GM19395 (cell line): ENCODE data around the gene OSBPL8.
A peak's percentile ranks its signal among the peaks of the same experiment; 100 is the strongest.
"Not testable (repeated sequence)": the region's sequence is repeated elsewhere in the genome, so short reads cannot be mapped to it uniquely, and the experiment has no call there.

Experiments
- ATAC-seq: cut with Tn5 transposase; IDR thresholded peaks from one replicate; pipeline ENCODE4 v1.9.1; 2021; ENCODE audit warnings: mild to moderate bottlenecking, moderate library complexity; ENCODE audit not compliant: unreplicated experiment

Gene OSBPL8

DNA sequence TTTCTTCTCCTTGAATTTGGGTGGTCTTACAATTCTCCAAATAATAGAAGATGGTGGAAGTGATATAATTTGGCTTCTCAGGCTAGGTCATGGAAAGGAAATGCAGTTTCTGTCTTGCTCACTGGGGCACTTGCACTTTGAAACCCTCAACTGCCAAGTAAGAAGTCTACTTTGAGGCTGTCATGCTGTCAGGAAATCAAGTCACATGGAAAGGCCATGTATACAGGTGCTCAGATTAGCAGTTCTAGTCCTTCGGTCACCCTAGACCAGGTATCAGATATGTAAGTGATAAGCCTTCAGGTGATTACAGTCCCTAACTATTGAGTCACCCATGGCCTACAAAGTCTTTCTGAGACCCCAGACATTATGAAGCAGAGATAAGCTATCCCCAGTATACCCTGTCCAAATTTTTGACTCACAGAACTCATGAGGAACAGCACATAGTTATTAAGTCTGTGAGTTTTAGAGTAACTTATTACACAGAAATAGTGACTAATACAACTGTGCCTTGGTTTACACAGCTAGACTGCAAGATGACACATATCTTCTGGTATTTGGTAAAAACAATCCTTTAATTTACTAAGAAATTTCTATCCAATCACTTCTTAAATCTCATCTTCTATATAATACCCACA lies 185.1 kb downstream of the OSBPL8 start:
- ATAC-seq = no peak

GRCh38 chr12:76368230-76368629 lies 191.3 kb downstream of the OSBPL8 start:
- ATAC-seq = no peak

GRCh38 chr12:76366163-76366562 lies 193.4 kb downstream of the OSBPL8 start:
- no peak for ATAC-seq

GRCh38 chr12:76364131-76364530 lies 195.4 kb downstream of the OSBPL8 start:
- not testable (repeated sequence) for ATAC-seq

DNA sequence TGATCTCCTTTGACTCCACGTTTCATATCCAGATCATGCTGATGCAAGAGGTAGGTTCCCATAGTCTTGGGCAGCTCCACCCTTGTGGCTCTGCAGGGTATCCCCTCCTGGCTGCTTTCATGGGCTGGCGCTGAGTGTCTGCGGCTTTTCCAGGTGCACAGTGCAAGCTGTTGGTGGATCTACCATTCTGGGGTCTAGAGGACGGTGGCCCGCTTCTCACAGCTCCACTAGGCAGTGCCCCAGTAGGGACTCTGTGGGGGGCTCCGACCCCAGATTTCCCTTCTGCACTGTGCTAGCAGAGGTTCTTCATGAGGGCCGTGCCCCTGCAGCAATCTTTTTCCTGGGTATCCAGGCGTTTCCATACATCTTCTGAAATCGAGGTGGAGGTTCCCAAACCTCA lies 199.3 kb downstream of the OSBPL8 start:
- no peak for ATAC-seq

DNA sequence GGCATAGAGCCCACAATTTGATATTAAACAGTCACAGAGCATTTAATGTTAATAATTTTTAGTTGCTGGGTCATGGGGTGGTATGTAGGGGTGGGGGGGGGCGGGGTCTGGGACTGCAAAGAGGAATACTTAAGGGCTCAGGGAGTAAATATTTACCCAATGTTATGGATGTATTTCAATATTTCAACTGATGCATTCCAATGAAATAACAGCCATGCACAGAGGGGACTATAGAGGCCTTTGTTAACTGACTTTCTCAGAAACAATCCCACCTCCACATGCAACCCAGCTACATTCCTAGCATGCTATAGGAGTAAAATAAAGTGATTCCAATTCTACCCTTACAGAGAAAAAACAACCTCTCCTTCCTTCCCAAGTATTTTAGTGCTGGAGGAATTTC lies 203.5 kb downstream of the OSBPL8 start:
- no peak for ATAC-seq

- peak; percentile 96 for ATAC-seq
These were observed 211.3 kb downstream of the OSBPL8 start, which contains the start of gene BBS10 for GRCh38 chr12:76348079-76348901. TSS of gene BBS10 (minus strand) at chr12:76348415. CDS start at chr12:76348358, 57 bp downstream.

- peak; percentile 34 for ATAC-seq
These were observed 212.7 kb downstream of the OSBPL8 start for GRCh38 chr12:76346798-76347420.

- ATAC-seq = no peak
These were observed 213.3 kb downstream of the OSBPL8 start for GRCh38 chr12:76346236-76346635.

GRCh38 chr12:76345569-76345968 lies 214.0 kb downstream of the OSBPL8 start:
- ATAC-seq = no peak

GRCh38 chr12:76341436-76342030 lies 218.0 kb downstream of the OSBPL8 start:
- ATAC-seq = no peak

- ATAC-seq = no peak
These were observed 218.7 kb downstream of the OSBPL8 start for GRCh38 chr12:76340680-76341435.

- ATAC-seq = no peak
These were observed 222.0 kb downstream of the OSBPL8 start for GRCh38 chr12:76337583-76337982.

- ATAC-seq = no peak
These were observed 227.0 kb downstream of the OSBPL8 start for GRCh38 chr12:76332606-76333005.

DNA sequence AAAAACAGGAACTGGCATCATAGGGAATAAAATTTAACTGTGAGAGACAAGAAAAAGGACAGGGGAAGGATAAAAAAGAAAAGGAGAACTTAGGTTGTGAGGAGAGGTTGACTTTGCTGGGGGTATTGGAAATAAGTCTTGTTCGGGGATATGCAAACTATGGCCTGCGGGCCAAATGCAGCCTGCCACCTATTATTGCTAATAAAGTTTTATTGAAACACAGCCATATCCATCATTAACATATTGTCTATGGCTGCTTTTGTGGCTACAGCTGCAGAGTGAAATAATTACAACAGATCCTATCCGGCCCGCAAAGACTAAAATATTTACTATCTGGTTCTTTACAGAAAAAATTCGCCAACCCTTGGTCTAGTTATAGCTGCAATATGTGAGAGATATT lies 230.0 kb downstream of the OSBPL8 start:
- no peak for ATAC-seq

- ATAC-seq = no peak
These were observed 230.4 kb downstream of the OSBPL8 start for GRCh38 chr12:76329159-76329558.

GRCh38 chr12:76319595-76320319 lies 239.8 kb downstream of the OSBPL8 start:
- ATAC-seq = not testable (repeated sequence)

GRCh38 chr12:76318773-76319594 lies 240.6 kb downstream of the OSBPL8 start:
- no peak for ATAC-seq

- ATAC-seq = no peak
These were observed 241.6 kb downstream of the OSBPL8 start for GRCh38 chr12:76317976-76318375.
